DMS153 treated with DMSO at 0.1 percent for 48 hours (cell line): ENCODE data around the gene ZFP91.
A peak's percentile ranks its signal among the peaks of the same experiment; 100 is the strongest.

Experiments used
- DNase-seq: peaks from one replicate; lab custom pipeline; 2025; ENCODE audit not compliant: unreplicated experiment; lab: John Stamatoyannopoulos, UW

The ZFP91 gene

DNA sequence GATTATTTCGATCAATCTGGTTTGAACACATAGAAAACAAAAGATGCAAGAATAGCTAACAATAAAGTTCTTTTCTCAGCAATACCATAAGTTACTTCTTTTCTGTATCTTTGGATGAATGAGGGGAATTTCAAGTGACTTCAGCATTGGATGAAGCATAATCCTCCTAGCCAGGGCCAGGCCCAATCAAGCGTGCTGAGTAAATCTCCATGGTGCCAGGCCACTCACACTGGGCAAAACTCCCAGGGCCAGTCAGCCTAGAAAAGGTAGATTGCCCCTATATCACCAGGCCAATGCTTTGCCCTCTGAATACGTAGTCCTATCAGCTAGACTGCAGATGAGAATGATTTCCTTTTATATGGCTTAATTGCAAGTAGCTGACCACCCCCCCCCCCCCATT is 49.6 kb downstream of the ZFP91 start:
- DNase-seq, result no peak

GRCh38 chr11:58629857-58630256 is 51.0 kb downstream of the ZFP91 start:
- DNase-seq, result no peak

DNA sequence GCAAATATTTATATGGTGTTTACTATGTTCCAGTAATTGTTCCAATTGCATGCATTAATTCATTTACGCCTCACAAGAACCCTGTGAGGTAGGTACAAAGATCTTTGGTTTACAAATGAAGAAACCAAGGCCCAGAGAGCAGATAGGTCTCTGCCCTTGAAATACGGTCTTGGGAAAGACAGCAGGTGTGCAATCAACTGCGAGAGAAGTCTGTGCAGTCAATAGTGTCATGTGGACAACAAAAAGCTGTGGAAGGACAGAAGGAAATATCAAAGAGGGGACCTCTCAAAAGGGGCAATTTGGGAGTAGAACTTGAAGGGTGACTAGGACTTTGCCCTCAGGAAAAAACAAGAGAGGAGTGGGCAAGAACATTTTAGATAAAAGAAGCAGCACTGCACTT is 52.5 kb downstream of the ZFP91 start:
- DNase-seq, result no peak

- DNase-seq, result no peak
Observed at GRCh38 chr11:58632510-58632909, 53.6 kb downstream of the ZFP91 start.

GRCh38 chr11:58636587-58636986 is 57.7 kb downstream of the ZFP91 start:
- no peak for DNase-seq

DNA sequence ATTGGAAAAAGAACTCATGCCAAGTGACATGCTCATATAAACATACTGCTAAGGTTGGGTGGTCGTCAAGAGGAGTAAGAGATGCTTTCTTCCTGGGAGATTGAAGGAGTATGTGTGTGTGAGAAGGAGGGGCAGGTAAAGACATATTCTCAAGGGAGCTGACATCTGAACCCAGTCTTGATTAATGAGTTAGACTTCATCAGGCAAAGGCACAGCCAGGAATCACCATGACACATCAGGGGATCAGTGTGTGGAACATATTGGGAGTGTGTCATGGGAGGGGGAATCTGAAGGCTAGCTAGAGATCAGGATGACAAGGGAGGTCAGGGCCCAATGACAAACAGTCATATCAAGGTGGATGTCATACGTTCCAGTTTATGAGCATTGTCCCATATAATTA is 58.5 kb downstream of the ZFP91 start:
- no peak for DNase-seq

- no peak for DNase-seq
Observed at GRCh38 chr11:58639103-58639502, 60.2 kb downstream of the ZFP91 start.

DNA sequence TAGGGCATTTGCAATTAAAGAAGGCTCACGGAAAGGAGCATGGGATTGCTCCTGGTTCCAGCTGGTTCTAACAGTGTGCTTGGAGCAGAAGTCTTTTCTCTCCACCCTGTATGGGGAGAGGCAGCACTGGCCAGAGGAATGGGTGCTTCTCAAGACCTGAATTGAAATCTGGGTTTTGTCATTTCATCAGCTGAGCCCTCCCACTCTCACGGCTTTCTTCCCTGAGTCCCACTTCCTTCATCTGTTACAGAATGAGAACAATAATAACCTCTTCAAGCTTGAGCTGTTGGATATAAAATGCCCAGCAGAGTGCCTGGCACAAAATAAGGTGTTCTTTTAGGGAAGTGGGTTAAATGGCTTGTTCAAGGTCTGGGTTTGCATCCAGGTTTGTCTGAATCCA is 60.8 kb downstream of the ZFP91 start:
- DNase-seq, result no peak

GRCh38 chr11:58640386-58641023 is 61.6 kb downstream of the ZFP91 start:
- DNase-seq, result no peak

DNA sequence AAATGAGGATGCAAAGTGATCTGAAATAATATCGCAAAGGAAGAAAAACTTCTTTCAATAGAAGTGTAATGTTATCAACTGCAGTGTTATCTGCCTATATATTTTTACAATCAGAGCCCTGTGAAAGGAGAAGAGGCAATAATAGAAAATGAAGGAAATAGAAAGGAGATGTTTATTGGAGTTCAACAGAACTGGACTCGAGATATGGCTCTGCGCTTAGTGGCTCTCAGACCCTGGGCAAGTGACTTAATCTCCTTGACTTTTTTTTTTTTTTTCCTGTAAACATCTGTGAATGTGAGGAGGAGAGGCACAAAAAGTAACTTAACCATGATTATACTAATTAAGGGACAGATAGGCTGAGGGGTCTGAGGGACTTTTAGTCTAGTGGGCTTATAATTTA is 62.5 kb downstream of the ZFP91 start:
- no peak for DNase-seq

DNA sequence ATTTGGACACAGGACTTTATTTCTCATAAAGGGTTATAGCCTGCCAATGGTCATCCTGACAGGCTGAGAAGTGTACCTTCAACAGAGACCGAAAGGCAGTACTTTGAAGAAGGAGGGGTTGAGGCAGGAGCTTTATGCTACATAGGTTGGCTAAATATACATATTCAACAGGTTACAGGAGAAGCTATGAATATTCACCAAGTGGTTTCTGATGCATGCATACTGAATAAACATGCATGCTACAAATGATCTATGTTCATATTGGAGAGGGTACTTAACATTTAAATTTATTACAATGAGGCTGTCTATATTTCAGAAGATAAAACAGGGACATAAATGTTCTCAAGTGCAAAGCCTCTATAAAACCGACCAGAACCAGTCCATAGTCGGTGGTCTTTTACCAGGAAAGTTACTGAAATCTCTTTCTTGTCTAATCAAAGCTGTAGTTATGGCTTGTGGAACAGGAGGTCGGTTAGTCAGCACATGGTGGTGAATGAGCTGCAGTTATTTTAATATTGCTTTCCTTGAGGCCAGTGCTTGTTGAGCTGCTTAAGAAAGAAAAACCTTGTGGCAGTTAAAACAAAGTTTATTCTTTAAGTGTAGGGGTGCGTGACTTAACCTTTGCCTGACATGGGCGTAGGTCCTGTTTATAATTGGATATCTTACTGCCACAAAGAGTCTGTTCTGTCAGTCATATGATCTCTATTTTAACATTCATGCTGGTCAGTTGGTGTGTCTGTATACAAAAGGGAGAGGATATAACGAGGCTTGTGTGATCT is 63.1 kb downstream of the ZFP91 start:
- DNase-seq, result no peak

DNA sequence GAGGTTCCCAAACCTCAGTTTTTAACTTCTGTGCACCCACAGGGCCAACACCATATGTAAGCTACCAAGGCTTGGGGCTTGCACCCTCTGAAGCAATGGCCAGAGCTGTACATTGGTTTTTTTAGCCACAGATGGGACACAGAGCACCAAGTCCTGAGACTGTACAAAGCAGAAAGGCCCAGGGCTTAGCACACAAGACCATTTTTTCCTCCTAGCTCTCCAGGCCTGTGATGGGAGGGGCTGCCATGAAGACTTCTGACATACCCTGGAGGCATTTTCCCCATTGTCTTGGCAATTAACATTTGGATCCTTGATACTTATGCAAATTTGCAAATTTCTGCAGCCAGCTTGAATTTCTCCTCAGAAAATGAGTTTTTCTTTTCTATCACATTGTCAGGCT is 67.0 kb downstream of the ZFP91 start:
- DNase-seq, result no peak

- DNase-seq, result no peak
Observed at GRCh38 chr11:58647141-58647699, 68.4 kb downstream of the ZFP91 start.

- no peak for DNase-seq
Observed at GRCh38 chr11:58647866-58648265, 69.0 kb downstream of the ZFP91 start.

GRCh38 chr11:58649623-58650022 is 70.8 kb downstream of the ZFP91 start:
- no peak for DNase-seq

- DNase-seq, result no peak
Observed at GRCh38 chr11:58650496-58650895, 71.6 kb downstream of the ZFP91 start.

GRCh38 chr11:58652726-58653280 is 73.9 kb downstream of the ZFP91 start:
- DNase-seq, result no peak

DNA sequence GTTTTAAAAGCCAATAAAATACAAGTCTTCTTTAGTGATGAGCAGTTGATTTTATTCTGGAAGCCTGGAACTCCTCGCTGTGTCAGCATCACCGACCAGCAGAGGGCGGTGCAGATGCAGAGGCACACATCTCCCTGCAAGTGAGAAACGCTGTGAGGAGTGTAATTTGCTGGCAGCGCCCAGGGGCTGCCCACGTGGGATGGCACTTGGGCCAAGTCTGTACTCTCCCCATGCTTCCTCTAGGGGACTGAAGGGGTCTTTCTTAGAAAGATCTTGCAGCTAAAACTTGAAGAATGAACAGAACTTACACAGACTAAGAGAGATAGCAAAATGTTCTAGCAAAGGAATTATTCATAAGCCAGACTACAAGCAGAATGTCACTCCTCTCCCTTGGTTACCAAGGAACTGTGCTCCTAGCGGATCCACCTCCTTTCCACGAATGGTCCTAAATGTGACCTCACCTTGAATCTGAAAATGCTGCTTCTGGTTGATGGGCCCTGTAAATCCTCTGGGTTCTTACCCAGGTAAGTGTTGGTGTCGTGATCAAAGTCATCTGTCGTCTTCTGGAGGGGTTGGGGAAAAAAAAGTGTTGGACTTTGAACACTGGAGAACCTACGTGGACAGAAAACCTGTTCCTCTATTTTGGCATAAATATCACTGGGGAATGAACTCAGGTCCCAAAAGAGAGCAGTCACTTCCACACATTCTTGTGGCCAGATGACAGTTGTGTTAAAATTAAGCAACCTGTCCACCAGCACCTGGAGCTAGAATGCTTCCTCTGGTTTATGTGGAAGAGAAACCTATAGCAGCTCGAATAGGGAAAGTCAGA is 75.4 kb downstream of the ZFP91 start:
- DNase-seq, result peak; percentile 58

DNA sequence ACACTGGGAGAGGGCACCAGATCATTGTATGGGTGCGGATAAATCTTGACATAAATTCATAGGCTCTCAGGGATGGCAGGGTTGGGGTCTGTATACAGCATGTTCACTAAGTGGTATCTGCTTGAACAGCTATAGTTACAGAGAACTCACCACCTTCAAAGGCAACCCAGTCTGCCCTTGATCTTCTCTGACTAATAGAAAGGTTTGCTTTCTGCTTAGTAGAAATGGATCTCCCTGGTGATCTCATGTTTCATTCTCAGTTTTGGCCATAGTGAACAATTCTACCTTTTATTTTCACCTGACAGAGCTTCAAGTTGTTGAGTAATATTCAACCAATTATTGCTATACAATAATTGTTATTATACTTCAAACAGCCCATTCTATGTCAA is 76.0 kb downstream of the ZFP91 start:
- no peak for DNase-seq

- no peak for DNase-seq
Observed at GRCh38 chr11:58656348-58656747, 77.5 kb downstream of the ZFP91 start.

GRCh38 chr11:58658623-58659022 is 79.8 kb downstream of the ZFP91 start:
- DNase-seq, result no peak
